Activated CD8-positive, alpha-beta memory T cell treated with anti-CD3 and anti-CD28 coated beads for 36 hours (primary cell): ENCODE measurements around the gene COA1. TPM values are rescaled to one million over a fixed set of nuclear protein-coding genes. Genes with fewer than 3 reads are reported as not detected.
"Not testable (repeated sequence)": the region's sequence is repeated elsewhere in the genome, so short reads cannot be mapped to it uniquely, and the experiment has no call there.

Source experiments
- CTCF ChIA-PET: fragments of 350-600 bp; sonication (Branson Sonifier 250); formaldehyde crosslinking; loops from one replicate; lab custom pipeline; 2021; ENCODE audit warnings: antibody characterized with exemption; lab: Charles Lee
- POLR2A ChIA-PET: fragments of 350-600 bp; sonication (Branson Sonifier 250); formaldehyde crosslinking; loops from one replicate; lab custom pipeline; 2021; ENCODE audit warnings: antibody characterized with exemption; lab: Charles Lee
- total RNA-seq, 2 experiments: library from RNA; stranded (reverse); gene quantifications; one replicate each; pipeline ENCODE4 v1.2.3, GENCODE V29; 2021

The COA1 gene
- total RNA-seq, 2 experiments from 2014 or later, result 82.9 to 85.6 TPM

DNA sequence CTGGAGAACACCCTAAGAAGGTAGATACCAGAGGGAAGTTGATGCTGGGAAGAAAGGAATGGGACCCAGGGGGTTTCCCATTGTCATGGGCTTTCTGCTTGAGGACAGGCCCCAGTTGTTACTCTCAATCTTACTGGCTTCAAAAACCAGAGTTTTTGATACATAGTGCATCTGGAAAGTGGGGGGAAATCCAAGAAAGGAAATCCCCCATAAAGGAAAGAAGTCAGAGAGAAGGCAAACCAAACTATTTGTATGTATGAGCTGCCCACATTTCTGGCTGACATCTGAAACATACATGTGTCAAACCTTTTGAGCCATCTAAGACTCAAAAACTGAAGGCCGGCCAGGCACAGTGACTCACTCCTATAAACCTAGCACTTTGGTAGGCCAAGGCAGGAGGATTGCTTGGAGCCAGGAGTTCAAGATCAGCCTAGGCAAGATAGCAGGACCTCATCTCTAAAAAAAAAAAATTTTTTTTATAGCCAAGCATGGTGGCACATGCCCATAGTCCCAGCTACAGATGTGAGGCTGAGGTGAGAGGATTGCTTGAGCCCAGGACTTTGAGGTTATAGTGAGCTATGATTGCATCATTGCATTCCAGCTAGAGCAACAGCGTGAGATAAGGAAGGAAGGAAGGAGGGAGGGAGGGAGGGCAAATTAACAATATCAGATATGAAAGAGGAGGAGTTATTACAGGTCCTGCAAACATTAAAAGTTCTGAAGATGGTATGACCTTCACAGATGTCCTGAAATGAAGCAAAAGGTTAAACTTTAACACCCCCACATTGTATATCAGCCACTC is 6.7 kb upstream of the COA1 start:
- ChIA-PET CTCF (interaction anchor here (0.8 to 1.4 kb wide), 3 partner anchors 10 to 103 kb away, joined by 3 to 4 read pairs (median 4); no protein-coding TSS in a partner anchor), POLR2A (interaction anchor here (0.7 to 1.5 kb wide), 4 partner anchors 15 to 153 kb away, joined by 3 to 8 read pairs (median 5); partner anchors contain the start of genes BLVRA and STK17A)

DNA sequence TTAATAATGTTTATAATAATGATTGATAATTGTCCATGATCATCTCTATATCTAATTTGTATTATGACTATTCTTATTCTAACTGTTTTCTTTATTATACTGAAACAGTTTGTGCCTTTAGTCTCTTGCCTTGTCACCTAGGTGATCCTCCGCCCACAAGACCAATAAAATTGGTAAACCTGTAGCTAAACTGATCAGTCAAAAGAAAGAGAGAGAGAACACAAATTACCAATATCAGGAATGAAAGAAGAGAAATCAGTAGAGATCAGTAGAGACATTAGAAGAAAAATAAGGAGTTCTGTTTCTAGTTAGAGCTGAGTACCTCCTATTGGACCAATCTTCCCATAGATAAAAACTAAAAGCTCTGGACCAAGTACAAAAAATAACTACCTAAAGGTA is 6.1 kb upstream of the COA1 start:
- CTCF ChIA-PET, result interaction anchor here (1.4 kb wide), 1 partner anchor 21 kb away, joined by 4 read pairs; no protein-coding TSS in a partner anchor

DNA sequence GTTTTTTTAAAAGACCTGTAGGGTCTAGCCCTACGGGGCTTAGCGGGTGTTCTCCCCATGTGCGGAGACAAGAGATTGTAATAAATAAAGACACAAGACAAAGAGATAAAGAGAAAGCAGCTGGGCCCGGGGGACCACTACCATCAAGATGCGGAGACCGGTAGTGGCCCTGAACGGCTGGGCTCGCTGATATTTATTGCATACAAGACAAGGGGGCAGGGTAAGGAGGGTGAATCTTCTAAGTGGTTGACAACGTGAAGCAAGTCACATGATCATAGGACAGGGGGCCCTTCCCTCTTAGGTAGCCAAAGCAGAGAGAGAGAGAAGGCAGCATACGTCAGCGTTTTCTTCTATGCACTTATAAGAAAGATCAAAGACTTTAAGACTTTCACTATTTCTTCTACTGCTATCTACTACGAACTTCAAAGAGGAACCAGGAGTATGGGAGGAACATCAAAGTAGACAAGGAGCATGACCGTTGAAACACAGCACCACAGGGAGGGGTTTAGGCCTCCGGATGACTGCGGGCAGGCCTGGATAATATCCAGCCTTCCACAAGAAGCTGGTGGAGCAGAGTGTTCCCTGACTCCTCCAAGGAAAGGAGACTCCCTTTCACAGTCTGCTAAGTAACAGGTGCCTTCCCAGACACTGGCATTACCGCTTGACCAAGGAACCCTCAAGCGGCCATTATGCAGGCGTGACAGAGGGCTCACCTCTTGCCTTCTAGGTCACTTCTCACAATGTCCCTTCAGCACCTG is 5.4 kb upstream of the COA1 start:
- CTCF ChIA-PET, result interaction anchor here (0.8 to 2.5 kb wide), 4 partner anchors 20 to 152 kb away, joined by 3 to 9 read pairs (median 4); partner anchors contain the start of gene STK17A
- POLR2A ChIA-PET, result interaction anchor here (1.3 to 1.5 kb wide), 3 partner anchors 16 to 152 kb away, joined by 3 to 8 read pairs (median 5); partner anchors contain the start of genes BLVRA and STK17A

More for the DNA sequence above, 6.1 kb upstream of the COA1 start:
- POLR2A ChIA-PET, result interaction anchor here (0.7 to 1.5 kb wide), 4 partner anchors 15 to 152 kb away, joined by 3 to 8 read pairs (median 5); partner anchors contain the start of genes BLVRA and STK17A

GRCh38 chr7:43731494-43731893 is 2.2 kb upstream of the COA1 start:
- POLR2A ChIA-PET, result not testable (repeated sequence)

DNA sequence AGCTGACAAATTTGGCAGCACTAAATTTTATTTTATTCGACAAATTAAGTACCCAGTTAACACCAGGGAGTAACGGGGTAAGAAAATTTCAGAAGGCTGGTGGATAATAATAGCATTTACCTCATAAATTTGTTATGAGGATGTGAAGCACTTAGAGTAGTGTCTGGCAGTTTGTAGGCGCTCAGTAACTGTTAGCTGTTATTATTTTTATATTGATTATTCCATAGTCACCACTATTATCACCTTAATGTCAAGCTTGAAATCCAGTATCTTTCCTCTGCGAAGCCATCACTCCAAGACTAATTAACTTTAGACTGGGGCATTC is 563 bp upstream of the COA1 start:
- POLR2A ChIA-PET, result interaction anchor here (0.6 to 1.6 kb wide), 6 partner anchors 29 to 147 kb away, joined by 3 to 13 read pairs (median 6); partner anchors contain the start of genes BLVRA and STK17A
- CTCF ChIA-PET, result interaction anchor here (0.6 to 3.5 kb wide), 9 partner anchors 24 to 147 kb away, joined by 3 to 14 read pairs (median 5); partner anchors contain the start of genes BLVRA and STK17A

More at GRCh38 chr7:43731494-43731893, 2.2 kb upstream of the COA1 start:
- CTCF ChIA-PET, result interaction anchor here (0.5 to 0.6 kb wide), 2 partner anchors 9 to 108 kb away, joined by 3 read pairs; no protein-coding TSS in a partner anchor

DNA sequence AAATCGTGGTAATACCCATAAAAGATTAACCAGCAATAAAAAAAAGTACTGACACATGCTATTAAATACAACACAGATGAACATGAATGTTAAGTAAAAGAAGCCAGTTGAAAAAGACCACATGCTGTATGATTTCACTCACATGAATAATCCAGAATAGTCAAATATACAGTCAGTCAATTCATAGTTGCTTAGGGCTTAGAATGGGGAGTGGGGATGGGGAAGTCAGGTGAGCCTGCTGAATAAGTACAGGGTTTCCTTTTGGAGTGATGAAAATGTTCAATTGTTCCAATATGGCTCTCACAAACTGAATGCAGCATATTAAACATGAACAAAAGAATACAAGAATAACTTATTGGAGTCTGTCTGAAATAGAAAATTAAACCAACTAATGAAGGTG is 1.8 kb downstream of the COA1 start:
- ChIA-PET CTCF (interaction anchor here (0.6 to 3.5 kb wide), 2 partner anchors 145 to 229 kb away, joined by 4 to 14 read pairs; partner anchors contain the start of gene STK17A), POLR2A (no interaction called here)

DNA sequence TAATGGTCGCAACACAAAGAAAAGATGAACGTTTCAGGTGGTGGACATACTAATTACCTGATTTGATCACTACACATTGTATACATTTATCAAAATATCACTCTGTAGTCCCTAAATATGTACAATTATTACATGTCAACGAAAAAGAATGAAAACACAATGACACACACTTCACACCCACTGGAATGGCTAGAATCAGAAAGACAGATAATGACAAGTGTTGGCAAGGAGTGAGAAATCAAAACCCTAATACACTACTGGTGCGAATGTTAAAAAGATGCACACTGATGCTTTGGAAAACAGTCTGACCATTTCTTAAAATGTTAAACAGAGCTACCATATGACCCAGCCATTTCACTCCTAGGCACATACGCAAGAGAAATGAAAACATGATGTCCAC is 2.3 kb downstream of the COA1 start:
- ChIA-PET CTCF (no interaction called here), POLR2A (no interaction called here)

DNA sequence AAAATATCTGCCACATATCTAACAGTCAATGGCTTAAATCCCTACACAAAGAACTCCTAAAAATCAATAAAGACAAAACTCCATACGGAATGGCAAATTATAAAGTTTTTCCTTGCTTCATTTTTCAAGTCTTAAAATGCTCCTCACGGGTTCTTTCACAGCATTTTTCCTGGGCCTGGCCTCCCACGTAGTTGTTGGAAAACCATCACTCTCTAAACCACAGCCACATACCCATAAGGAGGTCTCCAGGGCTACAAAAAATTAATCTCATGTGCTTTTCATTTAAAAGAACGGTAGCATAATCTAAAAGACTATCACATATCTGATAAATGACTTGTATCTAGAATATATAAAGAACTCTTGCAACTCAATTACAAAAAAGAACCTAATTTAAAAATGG is 2.9 kb downstream of the COA1 start:
- CTCF ChIA-PET, result no interaction called here
- POLR2A ChIA-PET, result no interaction called here

- POLR2A ChIA-PET, result interaction anchor here (0.7 kb wide), 1 partner anchor 132 kb away, joined by 5 read pairs; no protein-coding TSS in a partner anchor
- CTCF ChIA-PET, result no interaction called here
These were observed 4.1 kb downstream of the COA1 start for GRCh38 chr7:43725251-43725650.

DNA sequence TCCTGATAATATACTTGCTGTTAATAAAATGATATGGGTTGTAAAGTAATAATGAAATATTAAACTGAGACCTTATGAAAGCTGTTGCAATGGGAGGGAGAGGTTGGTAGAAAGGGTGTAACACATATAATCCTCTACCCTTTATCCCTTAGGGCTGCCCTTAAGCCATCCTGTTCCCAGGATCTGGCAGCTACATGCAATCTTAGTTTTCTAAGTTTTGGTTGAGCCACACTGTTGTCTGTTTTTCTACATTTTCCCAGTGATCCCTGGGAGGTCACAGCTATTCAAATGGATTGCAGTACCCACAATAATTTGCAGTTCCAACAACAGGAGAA is 6.3 kb downstream of the COA1 start:
- CTCF ChIA-PET, result interaction anchor here (3.9 kb wide), 1 partner anchor 140 kb away, joined by 24 read pairs; the partner anchor contains the start of gene STK17A
- POLR2A ChIA-PET, result no interaction called here

DNA sequence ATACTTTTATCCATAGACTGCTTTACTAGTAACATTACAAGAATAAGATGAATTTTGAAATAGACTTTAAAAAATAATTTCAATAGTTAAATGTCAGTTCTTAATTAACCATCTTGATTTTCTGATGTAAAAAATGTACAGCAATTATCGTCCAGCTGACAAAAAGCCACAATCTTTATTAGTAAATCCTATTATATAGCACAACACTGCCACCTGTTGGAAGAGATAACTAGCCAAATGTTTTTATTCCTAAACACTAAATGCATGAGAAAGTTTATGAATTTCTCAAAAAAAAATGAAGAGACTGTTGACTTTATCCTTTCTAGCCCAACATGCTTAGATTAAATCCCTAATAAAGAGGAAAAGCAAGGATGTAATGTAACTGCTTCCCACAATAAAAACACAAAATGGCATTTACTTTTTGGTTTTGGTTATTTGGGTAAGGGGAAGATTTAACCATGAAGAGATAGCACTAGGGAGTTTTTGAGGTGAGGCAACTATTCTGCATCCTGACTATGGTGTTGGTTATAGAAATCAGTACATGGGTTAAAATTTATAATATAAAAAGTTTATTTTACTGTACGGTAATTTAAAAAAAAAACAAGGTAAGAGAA is 8.0 kb downstream of the COA1 start:
- POLR2A ChIA-PET, result interaction anchor here (1.0 kb wide), 1 partner anchor 139 kb away, joined by 5 read pairs; the partner anchor contains the start of gene STK17A
- CTCF ChIA-PET, result interaction anchor here (0.7 to 3.9 kb wide), 2 partner anchors 21 to 139 kb away, joined by 4 to 24 read pairs; partner anchors contain the start of gene STK17A

DNA sequence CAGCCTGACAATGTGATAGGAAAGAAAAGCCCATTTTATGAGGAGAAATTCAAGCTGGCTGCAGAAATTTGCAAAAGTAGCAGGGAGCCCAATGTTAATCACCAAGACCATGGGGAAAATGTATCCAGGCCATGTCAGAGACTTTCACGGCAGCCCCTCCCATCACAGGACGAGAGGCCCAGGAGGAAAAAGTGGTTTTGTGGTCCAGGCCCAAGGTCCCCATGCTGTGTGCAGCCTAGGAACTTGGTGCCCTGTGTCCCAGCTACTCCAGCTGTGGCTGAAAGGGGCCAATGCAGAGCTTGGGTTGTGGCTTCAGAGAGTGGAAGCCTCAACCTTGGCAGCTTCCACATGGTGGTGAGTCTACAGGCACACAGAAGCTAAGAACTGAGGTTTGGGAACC is 12.7 kb downstream of the COA1 start:
- ChIA-PET POLR2A (no interaction called here), CTCF (interaction anchor here (0.8 to 1.0 kb wide), 2 partner anchors 134 to 754 kb away, joined by 3 to 7 read pairs; partner anchors contain the start of gene STK17A)

DNA sequence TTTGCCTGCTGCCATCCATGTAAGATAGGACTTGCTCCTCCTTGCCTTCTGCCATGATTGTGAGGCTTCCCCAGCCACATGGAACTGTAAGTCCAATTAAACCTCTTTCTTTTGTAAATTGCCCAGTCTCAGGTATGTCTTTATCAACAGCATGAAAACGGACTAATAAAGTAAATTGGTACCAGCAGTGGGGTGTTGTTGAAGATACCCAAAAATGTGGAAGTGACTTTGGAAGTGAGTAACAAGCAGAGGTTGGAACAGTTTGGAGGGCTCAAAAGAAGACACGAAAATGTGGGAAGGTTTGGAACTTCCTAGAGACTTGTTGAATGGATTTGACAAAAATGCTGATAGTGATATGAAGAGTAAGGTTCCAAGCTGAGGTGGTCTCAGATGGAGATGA is 13.4 kb downstream of the COA1 start:
- POLR2A ChIA-PET, result not testable (repeated sequence)
- CTCF ChIA-PET, result interaction anchor here (1.0 to 1.3 kb wide), 2 partner anchors 133 kb away, joined by 7 to 8 read pairs; partner anchors contain the start of gene STK17A

GRCh38 chr7:43711503-43711902 is 17.8 kb downstream of the COA1 start:
- CTCF ChIA-PET, result interaction anchor here (0.7 to 2.1 kb wide), 2 partner anchors 128 to 129 kb away, joined by 3 to 7 read pairs; partner anchors contain the start of gene STK17A
- POLR2A ChIA-PET, result no interaction called here

DNA sequence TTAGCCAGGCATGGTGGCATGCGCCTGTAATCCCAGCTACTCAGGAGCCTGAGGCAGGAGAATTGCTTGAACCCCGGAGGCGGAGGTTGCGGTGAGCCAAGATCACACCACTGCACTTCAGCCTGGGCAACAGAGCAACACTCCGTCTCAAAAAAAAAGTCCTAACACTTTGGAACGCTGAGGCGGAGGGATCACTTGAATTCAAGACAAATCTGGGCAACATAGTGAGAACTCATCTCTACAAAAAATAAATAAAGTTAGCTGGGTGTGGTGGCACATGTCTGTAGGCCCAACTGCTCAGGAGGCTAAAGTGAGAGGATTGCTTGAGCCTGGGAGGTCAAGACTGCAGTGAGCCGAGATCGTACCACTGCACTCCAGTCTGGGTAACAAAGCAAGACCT is 21.3 kb downstream of the COA1 start:
- POLR2A ChIA-PET, result not testable (repeated sequence)
- CTCF ChIA-PET, result interaction anchor here (0.9 kb wide), 1 partner anchor 125 kb away, joined by 5 read pairs; the partner anchor contains the start of gene STK17A

GRCh38 chr7:43703573-43703972 is 25.8 kb downstream of the COA1 start:
- CTCF ChIA-PET, result interaction anchor here (1.4 to 1.5 kb wide), 2 partner anchors 121 to 134 kb away, joined by 3 to 7 read pairs; partner anchors contain the start of gene STK17A
- POLR2A ChIA-PET, result interaction anchor here (1.5 kb wide), 1 partner anchor 121 kb away, joined by 6 read pairs; the partner anchor contains the start of gene STK17A

- ChIA-PET POLR2A (interaction anchor here (1.0 kb wide), 1 partner anchor 120 kb away, joined by 4 read pairs; the partner anchor contains the start of gene STK17A), CTCF (interaction anchor here (6.5 kb wide), 1 partner anchor 121 kb away, joined by 107 read pairs; the partner anchor contains the start of gene STK17A)
These were observed 26.3 kb downstream of the COA1 start for GRCh38 chr7:43702974-43703373.

DNA sequence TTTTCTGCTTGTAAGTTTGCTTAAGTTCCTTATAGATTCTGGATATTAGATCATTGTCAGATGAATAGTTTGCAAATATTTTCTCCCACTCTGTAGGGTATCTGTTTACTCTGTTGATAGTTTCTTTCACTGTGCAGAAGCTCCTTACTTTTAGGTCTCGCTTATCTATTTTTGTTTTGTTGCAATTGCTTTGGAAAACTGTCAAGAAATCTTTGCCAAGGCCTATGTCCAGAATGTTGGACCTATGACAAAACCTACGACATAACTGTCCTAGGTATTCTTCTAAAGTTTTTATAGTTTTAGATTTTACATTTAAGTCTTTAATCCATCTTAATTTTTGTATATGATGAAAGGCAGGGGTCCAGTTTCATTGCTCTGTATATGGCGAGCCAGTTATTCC is 27.4 kb downstream of the COA1 start:
- POLR2A ChIA-PET, result interaction anchor here (1.0 kb wide), 1 partner anchor 119 kb away, joined by 4 read pairs; the partner anchor contains the start of gene STK17A
- CTCF ChIA-PET, result interaction anchor here (6.5 kb wide), 1 partner anchor 120 kb away, joined by 107 read pairs; the partner anchor contains the start of gene STK17A
